SH-SY5Y (cell line): ENCODE results near the gene NCAPD2.

Experiments
- GATA2 ChIP-seq: IDR thresholded peaks from 2 replicates; pipeline ENCODE4 v1.6.1; 2011; ENCODE audit warnings: mild to moderate bottlenecking, low read depth, low read length
- GATA3 ChIP-seq: IDR thresholded peaks from 2 replicates; pipeline ENCODE4 v1.6.1; 2011; ENCODE audit warnings: low read depth, mild to moderate bottlenecking, low read length, moderate library complexity

GRCh38 chr12:6560501-6561205, 66.8 kb downstream of the NCAPD2 start:
- TF ChIP-seq GATA2 (no peak), GATA3 (no peak)
